ENCODE data around the gene FOXI2.
A peak's percentile ranks its signal among the peaks of the same experiment; 100 is the strongest.

Gene FOXI2

GRCh38 chr10:127736915-127737562 is at the start of gene FOXI2:
Gene FOXI2 (plus strand): TSS chr10:127737185. CDS start chr10:127737274, 89 bp downstream.
- DNase-seq (ENCODE audit: low read depth), result no peak

GRCh38 chr10:127687548-127687947 is 49.4 kb upstream of the FOXI2 start:
- DNase-seq (ENCODE audit: low read depth), result no peak

- DNase-seq (ENCODE audit: low read depth), result no peak
These were observed 46.7 kb upstream of the FOXI2 start for GRCh38 chr10:127690176-127690835.

- no peak for DNase-seq (ENCODE audit: low read depth)
These were observed 42.3 kb upstream of the FOXI2 start for GRCh38 chr10:127694580-127695193.

GRCh38 chr10:127695431-127695830 is 41.6 kb upstream of the FOXI2 start:
- no peak for DNase-seq (ENCODE audit: low read depth)

GRCh38 chr10:127698886-127699285 is 38.1 kb upstream of the FOXI2 start:
- no peak for DNase-seq (ENCODE audit: low read depth)

- DNase-seq (ENCODE audit: low read depth), result no peak
These were observed 37.7 kb upstream of the FOXI2 start for GRCh38 chr10:127699311-127699710.

GRCh38 chr10:127702271-127702670 is 34.7 kb upstream of the FOXI2 start:
- DNase-seq (ENCODE audit: low read depth), result no peak

- no peak for DNase-seq (ENCODE audit: low read depth)
These were observed 21.7 kb upstream of the FOXI2 start for GRCh38 chr10:127715249-127715648.

- DNase-seq (ENCODE audit: low read depth), result peak; percentile 2
These were observed 21.1 kb upstream of the FOXI2 start for GRCh38 chr10:127715782-127716378.

GRCh38 chr10:127720142-127720541 is 16.8 kb upstream of the FOXI2 start:
- no peak for DNase-seq (ENCODE audit: low read depth)

GRCh38 chr10:127720903-127721302 is 16.1 kb upstream of the FOXI2 start:
- DNase-seq (ENCODE audit: low read depth), result no peak

GRCh38 chr10:127734753-127735152 is 2.2 kb upstream of the FOXI2 start:
- no peak for DNase-seq (ENCODE audit: low read depth)

- DNase-seq (ENCODE audit: low read depth), result no peak
These were observed 1.8 kb upstream of the FOXI2 start for GRCh38 chr10:127735156-127735555.

GRCh38 chr10:127735723-127736221 is 1.2 kb upstream of the FOXI2 start:
- no peak for DNase-seq (ENCODE audit: low read depth)

GRCh38 chr10:127736222-127736914 is 617 bp upstream of the FOXI2 start:
- DNase-seq (ENCODE audit: low read depth), result no peak

- no peak for DNase-seq (ENCODE audit: low read depth)
These were observed 852 bp downstream of the FOXI2 start for GRCh38 chr10:127737563-127738511.

- DNase-seq (ENCODE audit: low read depth), result no peak
These were observed 1.8 kb downstream of the FOXI2 start for GRCh38 chr10:127738512-127739424.

- no peak for DNase-seq (ENCODE audit: low read depth)
These were observed 2.9 kb downstream of the FOXI2 start for GRCh38 chr10:127739908-127740307.

- DNase-seq (ENCODE audit: low read depth), result no peak
These were observed 3.6 kb downstream of the FOXI2 start for GRCh38 chr10:127740596-127740995.
